GM18868 (cell line): ENCODE measurements around the gene RNF213.
"Not testable (repeated sequence)": the region's sequence is repeated elsewhere in the genome, so short reads cannot be mapped to it uniquely, and the experiment has no call there.

Experiments
- ATAC-seq: cut with Tn5 transposase; IDR thresholded peaks from one replicate; pipeline ENCODE4 v1.9.1; 2021; ENCODE audit warnings: mild to moderate bottlenecking, moderate library complexity; ENCODE audit not compliant: unreplicated experiment

Gene RNF213

DNA sequence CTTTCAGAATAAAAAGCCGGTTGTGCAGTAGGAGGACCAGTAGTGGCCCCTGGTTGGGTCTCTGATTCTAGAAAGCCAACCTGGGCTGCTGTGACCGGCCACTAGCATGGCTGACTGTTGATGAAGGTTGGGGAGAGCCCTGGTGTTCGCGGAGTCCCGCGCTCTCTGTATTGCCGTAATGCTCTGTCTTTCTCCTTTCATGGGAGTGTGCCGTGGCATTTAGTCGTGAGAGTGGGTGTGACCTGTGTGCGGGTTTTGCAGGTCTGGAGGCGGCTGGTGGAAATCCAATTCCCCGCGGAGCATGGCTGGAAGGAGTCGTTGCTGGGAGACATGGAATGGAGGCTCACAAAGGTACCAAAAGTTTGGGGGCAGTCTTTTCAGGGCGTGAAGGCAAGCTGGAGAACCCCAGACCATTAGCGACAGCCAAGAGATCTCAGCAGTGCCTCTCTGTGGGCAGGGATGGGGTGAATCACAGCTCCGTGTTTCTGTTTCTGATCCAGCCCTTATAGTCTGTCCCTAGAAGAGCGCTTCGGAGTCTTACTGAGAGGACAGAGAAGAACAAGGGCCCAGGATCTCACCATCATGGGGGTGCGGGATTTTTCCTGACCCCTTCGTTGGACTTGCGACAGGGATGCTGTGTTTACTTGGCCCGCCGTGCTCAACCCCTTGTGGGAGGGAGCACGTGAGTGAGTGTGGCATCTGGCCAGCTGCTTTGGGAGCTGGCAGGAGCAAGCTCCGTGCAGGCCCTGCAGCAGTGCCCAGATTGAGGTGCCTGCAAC, 56.5 kb downstream of the RNF213 start:
- no peak for ATAC-seq

DNA sequence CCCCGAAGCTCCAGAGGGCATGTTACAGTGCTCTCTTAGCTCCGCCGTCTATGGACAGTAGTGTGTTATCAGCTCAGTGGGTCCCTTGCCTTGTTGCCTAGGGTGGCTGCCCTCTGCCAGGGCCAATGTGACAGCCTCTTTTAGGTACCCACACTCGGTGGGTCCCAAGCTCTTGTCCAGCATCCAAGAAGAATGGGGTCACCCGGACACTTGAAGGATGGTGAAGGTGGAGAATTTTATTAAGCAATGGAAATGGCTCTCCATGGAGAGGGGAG, 57.0 kb downstream of the RNF213 start:
- no peak for ATAC-seq

DNA sequence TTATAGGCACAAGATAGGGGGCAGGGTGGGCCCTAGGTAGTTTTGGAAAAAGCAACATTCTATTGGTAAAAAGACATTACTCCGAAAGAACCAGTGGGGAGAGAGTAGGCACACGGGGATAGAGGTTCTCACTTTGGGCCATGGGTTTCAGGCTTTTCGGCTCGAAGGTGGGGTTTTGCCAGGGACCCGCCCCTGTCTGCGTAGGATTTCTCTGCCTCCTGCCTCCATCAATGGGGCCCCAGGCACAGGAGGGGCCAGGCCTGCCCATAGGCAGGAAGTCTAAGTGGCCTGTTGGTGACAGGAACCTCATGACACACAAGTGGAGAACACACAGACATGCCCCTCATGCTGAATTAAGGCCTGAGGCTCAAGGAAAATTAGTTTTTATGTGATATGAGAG, 57.5 kb downstream of the RNF213 start:
- ATAC-seq: no peak

DNA sequence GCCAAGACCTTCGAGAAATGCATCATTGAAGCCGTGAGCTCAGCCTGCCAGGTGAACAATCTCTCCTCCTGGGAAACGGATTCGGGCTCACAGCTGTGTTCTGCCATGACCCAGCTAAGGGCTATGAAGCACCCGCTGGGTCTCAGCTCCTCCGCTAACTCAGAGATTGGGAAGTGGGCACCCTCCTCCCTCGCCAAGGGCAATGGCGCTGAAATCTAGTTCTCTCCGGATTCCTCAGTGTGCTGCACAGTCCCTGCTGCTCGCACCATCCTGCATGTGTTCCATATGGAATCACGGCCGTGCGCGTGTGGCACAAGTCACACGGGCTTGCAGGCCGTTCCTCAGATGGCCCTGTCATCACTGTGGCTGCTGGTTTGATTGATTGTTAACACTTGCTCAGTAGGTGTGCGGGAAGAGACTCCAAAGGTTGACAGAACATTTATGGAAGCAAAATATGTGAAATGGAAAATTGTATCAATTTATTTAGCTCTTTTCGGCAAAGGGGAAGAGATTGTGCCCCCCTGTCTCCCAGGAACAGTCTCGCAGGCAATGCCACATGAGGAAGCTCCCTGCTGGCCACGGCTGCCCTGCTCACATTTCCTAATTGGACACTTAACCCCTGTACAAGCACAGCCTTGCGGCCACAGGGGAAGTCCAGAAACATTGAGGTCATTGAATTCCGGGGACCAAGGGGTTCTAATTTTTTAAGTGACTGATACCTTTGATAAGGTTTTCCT, 58.8 kb downstream of the RNF213 start:
- ATAC-seq: no peak

DNA sequence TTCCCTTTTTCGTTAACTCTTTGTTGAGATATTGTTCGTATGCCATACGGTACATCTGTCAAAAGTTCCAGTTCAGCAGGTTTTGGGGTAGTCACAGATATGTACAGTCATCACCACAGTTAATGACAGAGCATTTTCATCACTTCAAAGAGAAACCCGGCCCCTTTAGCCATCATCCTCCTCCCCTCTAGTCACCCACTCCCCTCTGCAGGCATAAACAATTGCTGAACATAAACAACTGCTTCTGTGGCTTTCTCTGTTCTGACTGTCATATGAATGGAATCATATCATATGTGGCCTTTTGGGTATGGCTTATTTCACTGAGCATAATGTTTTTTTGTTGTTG, 59.3 kb downstream of the RNF213 start:
- ATAC-seq: no peak

DNA sequence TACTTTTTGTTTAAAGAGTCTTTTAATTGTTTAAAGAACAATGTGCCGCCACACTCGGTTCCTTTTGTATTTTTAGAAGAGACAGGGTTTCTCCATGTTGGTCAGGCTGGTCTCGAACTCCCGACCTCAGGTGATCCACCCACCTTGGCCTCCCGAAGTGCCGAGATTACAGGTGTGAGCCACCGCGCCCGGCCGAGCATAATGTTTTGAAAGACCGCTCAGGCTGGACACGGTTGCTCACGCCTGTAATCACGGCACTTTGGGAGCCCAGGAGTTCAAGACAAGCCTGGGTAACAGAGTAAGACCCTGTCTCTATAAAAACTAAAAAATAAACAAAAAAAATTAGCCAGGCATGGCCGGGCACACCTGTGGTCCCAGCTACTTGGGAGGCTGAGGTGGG, 59.8 kb downstream of the RNF213 start:
- ATAC-seq: no peak

DNA sequence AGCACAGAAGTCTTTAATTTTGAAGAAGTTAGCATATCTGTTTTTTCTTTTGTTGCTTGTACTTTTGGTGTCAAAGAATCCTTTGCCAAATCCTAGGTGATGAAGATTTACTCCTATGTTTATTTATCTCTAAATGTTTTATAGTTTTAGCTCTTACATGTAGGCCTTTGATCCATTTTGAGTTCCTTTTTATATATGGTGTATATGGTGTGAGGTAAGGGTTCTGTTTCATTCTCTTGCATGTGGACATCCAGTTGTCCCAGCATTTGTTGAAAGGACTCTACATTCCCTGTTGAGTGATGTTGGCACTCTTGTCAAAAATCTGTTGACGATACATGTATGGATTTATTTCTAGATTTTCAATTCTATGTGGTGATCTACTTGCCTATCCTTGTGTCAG, 62.2 kb downstream of the RNF213 start:
- no peak for ATAC-seq

DNA sequence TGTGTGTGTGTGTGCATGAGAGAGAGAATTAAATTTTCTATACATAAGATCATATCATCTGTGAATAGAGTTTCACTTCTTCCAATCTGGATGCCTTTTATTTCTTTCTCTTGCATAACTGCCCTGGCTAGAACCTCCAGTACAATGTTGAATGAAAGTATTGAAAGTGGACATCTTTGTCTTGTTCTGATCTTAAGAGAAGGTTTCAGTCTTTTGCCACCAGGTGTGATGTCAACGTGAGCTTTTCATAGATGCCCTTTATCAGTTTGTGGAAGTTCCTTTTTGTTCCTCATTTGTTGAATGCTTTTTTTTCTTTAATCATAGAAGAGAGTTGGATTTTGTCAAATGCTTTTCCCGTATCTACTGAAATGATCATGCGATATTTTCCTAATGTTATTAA, 63.3 kb downstream of the RNF213 start:
- ATAC-seq: no peak

DNA sequence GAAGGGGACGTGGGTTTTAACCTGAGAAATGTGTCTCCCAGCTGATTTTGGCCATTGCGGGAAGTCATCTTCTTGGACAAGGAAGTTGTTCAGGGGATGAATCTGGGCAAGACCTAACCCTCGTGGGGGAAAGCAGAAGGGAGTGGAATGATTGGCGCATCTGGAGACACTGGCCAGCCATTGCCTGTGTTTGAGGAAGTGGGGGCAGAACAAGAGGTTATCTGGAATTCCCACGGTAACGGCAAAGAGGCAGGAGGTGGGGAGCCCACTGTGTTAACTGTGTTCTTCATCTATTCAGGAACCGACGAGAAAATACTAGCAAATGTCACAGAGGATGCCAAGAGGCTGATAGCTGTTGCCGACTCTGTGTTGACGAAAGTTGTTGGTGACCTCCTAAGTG, 66.9 kb downstream of the RNF213 start:
- ATAC-seq: no peak

DNA sequence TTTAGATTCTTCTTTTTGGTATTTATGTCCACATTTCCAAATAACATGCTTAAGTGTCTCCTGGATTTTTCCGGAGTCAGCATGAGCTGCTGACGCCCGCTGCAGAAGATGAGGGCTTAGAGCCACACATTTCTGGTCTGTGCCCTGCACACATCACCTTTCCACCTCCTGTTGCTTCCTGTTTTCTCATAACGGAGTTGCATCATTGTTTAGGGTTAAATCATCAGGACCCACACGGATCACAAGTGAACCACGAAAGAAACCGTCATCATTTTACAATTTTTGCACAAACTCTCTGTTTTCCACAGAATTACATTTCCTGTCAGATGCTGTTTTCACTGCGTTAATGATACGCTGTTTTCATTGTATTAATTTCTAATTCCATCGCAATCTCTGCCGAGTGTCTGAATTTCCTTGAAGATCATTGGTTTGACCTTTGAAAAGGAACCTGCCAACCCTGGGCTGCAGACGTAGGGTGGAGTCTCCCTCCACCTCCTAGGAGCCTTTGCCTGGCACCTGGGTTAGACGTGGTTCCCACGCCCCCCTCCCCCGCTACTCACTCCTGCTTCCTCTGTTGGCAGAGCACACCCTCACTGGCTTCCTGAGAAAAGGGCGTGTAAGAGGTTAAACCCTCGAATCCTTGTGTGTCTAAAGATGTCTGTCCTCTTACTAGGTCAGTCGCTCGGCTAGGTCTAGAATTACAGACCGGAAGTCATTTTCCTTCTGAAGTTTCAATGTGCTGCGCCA, 68.2 kb downstream of the RNF213 start:
- ATAC-seq: no peak

DNA sequence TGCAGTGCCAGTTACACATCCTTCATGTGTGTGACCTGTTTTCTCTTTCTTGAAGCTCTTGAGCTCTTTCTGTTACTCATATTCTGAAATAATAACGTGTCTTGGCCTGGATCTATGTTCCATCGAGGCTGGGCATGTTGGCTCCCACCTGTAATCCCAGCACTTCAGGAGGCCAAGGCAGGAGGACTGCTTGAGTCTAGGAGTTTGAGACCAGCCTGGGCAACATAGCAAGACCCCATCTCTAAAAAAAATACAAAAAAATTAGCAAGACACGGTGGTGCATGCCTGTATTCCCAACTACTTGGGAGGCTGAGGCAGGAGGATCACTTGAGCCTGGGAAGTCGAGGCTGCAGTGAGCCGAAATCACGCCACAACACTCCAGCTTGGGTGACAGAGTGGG, 68.8 kb downstream of the RNF213 start:
- ATAC-seq: not testable (repeated sequence)

DNA sequence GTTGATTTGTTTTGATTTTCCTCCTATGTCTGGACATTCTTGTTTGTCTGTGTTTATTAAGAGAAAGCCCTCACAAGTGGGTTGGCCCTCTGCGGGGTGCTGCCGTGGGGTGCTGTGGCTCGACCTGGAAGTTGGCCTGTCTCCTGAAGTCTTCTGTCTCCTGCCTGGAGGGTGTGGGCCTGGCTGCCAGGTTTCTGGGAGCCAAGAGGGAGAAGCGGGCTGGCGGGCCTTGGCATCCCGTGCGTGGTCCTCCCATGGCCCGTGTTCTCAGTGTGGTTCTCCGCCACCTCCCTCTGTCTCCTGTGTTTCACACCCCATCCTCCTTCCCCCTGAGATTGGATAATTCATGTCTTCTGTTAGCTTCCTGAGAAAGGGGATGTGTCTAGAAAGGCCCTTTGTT, 69.6 kb downstream of the RNF213 start:
- ATAC-seq: no peak

DNA sequence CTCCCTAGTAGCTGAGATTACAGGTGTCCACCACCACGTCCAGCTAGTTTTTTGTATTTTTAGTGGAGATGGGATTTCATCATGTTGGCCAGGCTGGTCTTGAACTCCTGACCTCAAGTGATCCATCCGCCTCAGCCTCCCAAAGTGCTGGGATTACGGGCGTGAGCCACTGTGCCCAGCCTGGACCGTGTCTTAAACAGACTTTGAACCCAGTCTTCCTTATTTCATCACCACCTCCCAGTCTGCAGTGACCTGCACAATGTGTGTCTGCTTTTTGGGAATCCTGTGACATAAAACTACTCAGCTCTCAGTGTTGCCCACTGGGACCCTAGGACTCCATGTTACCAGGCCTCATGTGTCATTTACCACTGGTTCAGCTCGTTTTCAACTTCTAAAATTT, 70.3 kb downstream of the RNF213 start:
- ATAC-seq: not testable (repeated sequence)

DNA sequence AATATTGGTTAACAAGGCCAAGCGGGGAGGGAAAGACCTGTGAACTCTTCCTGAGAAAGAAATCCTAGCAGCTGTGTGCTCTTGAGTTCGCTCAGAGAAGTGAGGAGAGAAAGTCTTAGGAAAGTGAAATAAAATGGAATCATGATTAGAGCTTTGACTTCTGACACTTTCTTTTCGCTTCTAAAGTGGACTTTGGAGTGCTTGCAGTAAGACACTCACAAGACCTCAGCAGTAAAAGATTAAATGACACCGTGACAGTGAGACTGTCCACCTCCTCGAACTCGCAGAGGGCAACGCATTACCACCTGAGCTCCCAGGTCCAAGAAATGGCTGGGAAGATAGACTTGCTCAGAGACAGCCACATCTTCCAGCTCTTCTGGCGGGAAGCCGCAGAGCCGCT, 71.2 kb downstream of the RNF213 start:
- ATAC-seq: no peak

DNA sequence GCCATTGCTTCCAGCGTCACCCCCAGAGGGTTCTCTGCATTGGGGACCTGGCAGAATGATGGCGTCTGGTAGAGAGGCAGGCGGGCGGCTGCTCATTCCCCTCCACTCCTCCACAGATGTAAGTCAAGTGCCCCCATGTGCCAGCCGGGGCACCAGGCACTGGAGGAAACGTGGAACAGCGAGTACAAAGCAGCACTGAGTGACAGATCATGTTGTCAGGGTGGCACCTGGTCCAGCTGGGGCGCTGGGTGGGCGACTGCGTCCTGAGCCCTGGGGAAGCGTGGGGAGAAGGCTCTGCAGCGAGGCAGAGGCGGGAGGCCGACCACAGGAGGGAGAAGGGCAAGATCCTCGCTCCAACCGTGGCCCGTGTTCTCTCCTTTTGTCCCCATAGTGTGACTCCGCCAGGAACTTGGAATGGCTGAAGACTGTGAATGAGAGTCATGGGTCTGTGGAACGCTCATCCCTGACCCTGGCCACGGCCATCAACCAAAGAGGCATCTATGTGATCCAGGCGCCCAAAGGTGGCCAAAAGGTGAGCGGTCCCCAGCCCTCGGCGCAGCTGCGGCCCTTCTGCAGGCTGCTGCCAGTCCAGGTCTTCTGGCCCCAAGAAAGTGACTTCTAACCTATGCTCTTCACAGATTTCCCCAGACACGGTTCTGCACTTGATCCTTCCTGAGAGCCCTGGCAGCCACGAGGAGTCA, 76.7 kb downstream of the RNF213 start:
- no peak for ATAC-seq

DNA sequence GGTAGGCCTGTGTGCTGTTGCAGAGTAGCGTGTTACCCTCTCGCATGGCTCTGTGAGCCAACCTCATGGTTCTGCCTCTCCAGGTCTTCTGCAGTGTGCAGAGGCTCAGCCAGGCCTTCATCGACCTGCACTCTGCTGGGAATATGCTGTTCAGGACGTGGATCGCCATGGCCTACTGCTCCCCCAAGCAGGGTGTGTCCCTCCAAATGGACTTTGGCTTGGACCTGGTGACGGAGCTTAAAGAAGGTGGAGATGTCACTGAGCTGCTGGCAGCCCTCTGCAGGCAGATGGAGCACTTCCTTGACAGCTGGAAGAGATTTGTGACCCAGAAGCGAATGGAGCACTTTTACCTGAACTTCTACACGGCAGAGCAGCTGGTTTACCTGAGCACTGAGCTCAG, 78.5 kb downstream of the RNF213 start:
- no peak for ATAC-seq

DNA sequence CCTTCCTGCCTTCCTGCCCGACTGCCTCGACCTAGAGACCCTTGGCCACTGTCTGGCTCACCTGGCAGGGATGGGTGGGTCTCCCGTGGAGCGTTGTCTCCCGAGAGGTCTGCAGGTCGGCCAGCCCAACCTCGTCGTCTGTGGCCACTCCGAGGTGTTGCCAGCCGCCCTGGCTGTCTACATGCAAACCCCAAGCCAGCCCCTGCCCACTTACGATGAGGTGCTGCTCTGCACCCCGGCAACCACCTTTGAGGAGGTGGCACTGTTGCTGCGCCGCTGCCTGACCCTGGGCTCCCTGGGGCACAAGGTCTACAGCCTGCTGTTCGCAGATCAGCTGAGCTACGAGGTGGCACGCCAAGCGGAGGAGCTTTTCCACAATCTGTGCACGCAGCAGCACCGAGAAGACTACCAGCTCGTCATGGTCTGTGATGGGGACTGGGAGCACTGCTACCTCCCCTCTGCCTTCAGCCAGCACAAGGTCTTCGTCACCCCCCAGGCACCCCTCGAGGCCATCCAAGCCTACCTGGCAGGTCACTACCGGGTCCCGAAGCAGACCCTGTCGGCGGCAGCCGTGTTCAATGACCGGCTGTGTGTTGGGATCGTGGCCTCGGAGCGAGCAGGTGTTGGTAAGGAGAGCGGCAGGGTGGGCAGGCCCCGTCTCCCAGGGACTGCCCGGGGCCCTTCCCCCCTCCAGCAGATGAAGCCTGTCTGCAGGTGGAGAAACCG, 79.2 kb downstream of the RNF213 start:
- no peak for ATAC-seq

DNA sequence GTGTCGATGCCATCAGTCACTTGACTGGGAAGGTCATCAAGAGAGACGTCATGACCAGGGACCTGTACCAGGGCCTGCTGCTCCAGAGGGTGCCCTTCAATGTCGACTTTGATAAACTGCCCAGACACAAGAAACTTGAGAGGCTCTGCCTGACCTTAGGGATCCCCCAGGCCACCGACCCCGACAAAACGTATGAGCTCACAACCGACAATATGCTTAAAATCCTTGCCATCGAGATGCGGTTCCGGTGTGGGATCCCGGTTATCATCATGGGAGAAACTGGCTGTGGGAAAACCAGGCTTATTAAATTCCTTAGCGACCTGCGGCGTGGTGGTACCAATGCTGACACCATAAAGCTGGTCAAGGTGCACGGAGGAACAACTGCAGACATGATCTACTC, 84.7 kb downstream of the RNF213 start:
- ATAC-seq: no peak

DNA sequence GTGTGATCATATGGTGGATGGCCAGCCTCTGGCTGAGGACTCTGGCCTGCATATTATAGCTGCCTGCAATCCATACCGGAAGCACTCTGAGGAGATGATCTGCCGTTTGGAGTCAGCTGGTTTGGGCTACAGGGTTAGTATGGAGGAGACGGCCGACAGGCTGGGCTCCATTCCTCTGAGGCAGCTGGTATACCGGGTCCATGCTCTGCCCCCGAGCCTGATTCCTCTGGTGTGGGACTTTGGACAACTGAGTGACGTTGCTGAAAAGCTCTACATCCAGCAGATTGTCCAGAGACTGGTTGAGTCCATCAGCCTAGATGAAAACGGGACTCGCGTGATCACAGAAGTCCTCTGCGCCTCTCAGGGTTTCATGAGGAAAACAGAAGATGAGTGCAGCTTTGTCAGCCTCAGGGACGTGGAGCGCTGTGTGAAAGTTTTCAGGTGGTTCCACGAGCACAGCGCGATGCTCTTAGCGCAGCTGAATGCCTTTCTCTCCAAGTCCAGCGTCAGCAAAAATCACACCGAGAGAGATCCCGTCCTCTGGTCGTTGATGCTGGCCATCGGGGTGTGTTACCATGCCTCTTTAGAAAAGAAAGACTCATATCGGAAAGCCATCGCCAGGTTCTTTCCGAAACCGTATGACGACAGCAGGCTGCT, 85.3 kb downstream of the RNF213 start:
- ATAC-seq: no peak

DNA sequence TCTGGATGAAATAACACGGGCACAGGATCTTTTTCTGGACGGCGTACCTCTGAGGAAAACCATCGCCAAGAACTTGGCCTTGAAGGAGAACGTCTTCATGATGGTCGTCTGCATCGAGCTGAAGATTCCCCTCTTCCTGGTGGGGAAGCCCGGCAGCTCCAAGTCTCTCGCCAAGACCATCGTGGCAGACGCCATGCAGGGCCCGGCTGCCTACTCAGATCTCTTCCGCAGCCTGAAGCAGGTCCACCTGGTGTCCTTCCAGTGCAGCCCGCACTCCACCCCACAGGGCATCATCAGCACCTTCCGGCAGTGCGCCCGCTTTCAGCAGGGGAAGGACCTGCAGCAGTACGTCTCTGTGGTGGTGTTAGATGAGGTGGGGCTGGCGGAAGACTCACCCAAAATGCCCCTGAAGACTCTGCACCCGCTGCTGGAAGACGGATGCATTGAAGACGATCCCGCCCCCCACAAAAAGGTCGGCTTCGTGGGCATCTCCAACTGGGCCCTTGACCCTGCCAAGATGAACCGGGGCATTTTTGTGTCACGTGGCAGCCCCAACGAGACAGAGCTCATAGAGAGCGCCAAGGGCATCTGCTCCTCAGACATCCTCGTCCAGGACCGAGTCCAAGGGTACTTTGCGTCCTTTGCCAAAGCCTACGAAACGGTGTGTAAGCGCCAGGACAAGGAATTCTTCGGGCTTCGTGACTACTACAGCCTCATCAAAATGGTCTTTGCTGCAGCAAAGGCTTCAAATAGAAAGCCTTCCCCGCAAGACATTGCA, 86.0 kb downstream of the RNF213 start:
- no peak for ATAC-seq
